Measurements from ENCODE around the gene LITAF.
"Not testable (repeated sequence)": the region's sequence is repeated elsewhere in the genome, so short reads cannot be mapped to it uniquely, and the experiment has no call there.

LITAF gene

GRCh38 chr16:11582157-11582814, 4.4 kb downstream of the LITAF start:
- H3K9me3 Mint-ChIP-seq, result no peaks in the 10 kb centered on the region
- H3K36me3 Mint-ChIP-seq (ENCODE audit: low read depth), result peaks cover 56% of the 10 kb centered on the region
- H3K27me3 Mint-ChIP-seq, result no peaks in the 10 kb centered on the region
- H3K4me3 Mint-ChIP-seq, result peak overlapping the region; percentile 69
- peaks cover 78% of the 10 kb centered on the region for H3K4me1 Mint-ChIP-seq (ENCODE audit: low read depth)
- no peak for DNase-seq
- peak overlapping the region; percentile 92 for H3K27ac Mint-ChIP-seq

- no peaks in the 10 kb centered on the region for H3K9me3 Mint-ChIP-seq
- peak overlapping the region; percentile 69 for H3K4me3 Mint-ChIP-seq
- H3K27ac Mint-ChIP-seq, result peak overlapping the region; percentile 92
- peaks cover 57% of the 10 kb centered on the region for H3K36me3 Mint-ChIP-seq (ENCODE audit: low read depth)
- H3K4me1 Mint-ChIP-seq (ENCODE audit: low read depth), result peaks cover 83% of the 10 kb centered on the region
- no peak for DNase-seq
- no peaks in the 10 kb centered on the region for H3K27me3 Mint-ChIP-seq
These were observed 5.0 kb downstream of the LITAF start for GRCh38 chr16:11581678-11582077.

DNA sequence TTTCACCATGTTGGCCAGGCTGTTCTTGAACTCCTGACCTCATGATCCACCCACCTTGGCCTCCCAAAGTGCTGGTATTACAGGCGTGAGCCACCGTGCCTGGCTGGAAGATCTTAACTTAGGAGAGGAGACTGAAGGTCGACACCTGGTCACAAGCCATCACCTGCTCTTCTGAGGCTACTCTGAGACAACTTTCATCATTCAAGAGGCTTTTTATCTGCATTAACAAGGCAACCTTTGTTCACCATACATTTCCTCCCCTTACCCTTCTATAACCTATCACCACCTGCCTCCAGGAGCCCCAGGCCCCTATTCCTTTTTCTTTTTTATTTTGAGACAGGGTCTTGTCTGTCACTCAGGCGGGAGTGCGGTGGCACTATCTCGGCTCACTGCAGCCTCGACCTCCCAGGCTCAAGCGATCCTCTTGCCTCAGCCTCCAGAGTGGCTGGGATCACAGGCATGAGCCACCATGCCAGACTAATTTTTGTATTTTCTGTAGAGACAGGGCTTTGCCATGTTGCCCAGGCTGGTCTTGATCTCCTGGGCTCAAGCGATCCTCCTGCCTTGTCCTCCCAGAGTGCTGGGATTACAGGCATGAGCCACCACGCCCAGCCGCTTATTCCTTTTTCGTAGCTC, 6.2 kb downstream of the LITAF start:
- H3K4me3 Mint-ChIP-seq, result peak overlapping the region; percentile 30
- peaks cover 54% of the 10 kb centered on the region for H3K36me3 Mint-ChIP-seq (ENCODE audit: low read depth)
- H3K27ac Mint-ChIP-seq, result peak overlapping the region; percentile 87
- no peaks in the 10 kb centered on the region for H3K9me3 Mint-ChIP-seq
- no peaks in the 10 kb centered on the region for H3K27me3 Mint-ChIP-seq
- no peak for DNase-seq
- peaks cover 85% of the 10 kb centered on the region for H3K4me1 Mint-ChIP-seq (ENCODE audit: low read depth)

- H3K4me3 Mint-ChIP-seq, H3K9me3 Mint-ChIP-seq, H3K27me3 Mint-ChIP-seq, DNase-seq: not testable (repeated sequence)
- peak overlapping the region; percentile 22 for H3K27ac Mint-ChIP-seq
- peaks cover 85% of the 10 kb centered on the region for H3K4me1 Mint-ChIP-seq (ENCODE audit: low read depth)
- H3K36me3 Mint-ChIP-seq (ENCODE audit: low read depth), result peaks cover 69% of the 10 kb centered on the region
These were observed 9.4 kb downstream of the LITAF start for GRCh38 chr16:11577290-11577660.

GRCh38 chr16:11576427-11577289, 10.1 kb downstream of the LITAF start:
- no peak overlapping the region for H3K4me3 Mint-ChIP-seq
- H3K9me3 Mint-ChIP-seq, result no peaks in the 10 kb centered on the region
- H3K36me3 Mint-ChIP-seq (ENCODE audit: low read depth), result peaks cover 71% of the 10 kb centered on the region
- H3K27ac Mint-ChIP-seq, result peak overlapping the region; percentile 78
- DNase-seq, result no peak
- H3K27me3 Mint-ChIP-seq, result no peaks in the 10 kb centered on the region
- H3K4me1 Mint-ChIP-seq (ENCODE audit: low read depth), result peaks cover 85% of the 10 kb centered on the region

- no peak for DNase-seq
- H3K27ac Mint-ChIP-seq, result peak overlapping the region; percentile 85
- peaks cover 85% of the 10 kb centered on the region for H3K4me1 Mint-ChIP-seq (ENCODE audit: low read depth)
- H3K36me3 Mint-ChIP-seq (ENCODE audit: low read depth), result peaks cover 74% of the 10 kb centered on the region
- H3K27me3 Mint-ChIP-seq, result no peaks in the 10 kb centered on the region
- H3K4me3 Mint-ChIP-seq, result peak overlapping the region; percentile 28
- H3K9me3 Mint-ChIP-seq, result no peaks in the 10 kb centered on the region
These were observed 11.5 kb downstream of the LITAF start for GRCh38 chr16:11575223-11575589.

DNA sequence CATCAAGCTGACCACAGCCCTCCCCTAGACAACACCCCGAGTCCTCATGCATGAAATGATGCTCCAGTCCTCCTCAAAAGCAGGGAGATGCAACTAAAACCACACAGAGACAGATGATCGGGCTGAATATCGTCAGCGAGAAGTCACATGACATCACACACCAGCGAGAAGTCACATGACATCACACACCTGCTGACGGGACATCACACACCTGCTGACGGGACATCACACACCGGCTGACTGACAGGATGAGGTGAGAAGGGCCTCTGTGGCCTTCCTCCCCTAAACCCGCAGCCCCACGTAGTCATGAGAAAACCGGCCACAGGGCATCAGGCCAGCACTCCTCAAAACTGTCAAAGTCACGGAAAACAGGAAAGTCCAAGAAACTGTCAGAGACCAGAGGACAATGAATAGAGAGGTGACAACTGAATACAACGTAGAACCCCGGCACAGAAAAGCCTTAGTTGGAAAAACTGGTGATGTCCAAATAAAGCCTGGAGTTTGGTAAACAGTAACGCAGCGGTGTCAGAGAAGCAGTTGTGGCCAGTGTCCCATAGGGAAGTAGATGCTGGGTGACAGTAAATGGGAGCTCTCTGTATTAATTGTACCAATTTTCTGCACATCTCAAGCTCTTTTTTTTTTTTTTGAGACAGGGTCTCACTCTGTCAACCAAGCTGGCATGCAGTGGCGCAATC, 14.3 kb downstream of the LITAF start:
- H3K27me3 Mint-ChIP-seq, result no peaks in the 10 kb centered on the region

GRCh38 chr16:11571549-11571948, 15.2 kb downstream of the LITAF start:
- H3K9me3 Mint-ChIP-seq, result no peaks in the 10 kb centered on the region
- peaks cover 69% of the 10 kb centered on the region for H3K4me1 Mint-ChIP-seq (ENCODE audit: low read depth)
- H3K4me3 Mint-ChIP-seq, result no peak overlapping the region
- peaks cover 77% of the 10 kb centered on the region for H3K36me3 Mint-ChIP-seq (ENCODE audit: low read depth)
- DNase-seq, result peak; percentile 20
- H3K27ac Mint-ChIP-seq, result peak overlapping the region; percentile 89
- no peaks in the 10 kb centered on the region for H3K27me3 Mint-ChIP-seq

More for the DNA sequence above, 14.3 kb downstream of the LITAF start:
- no peak overlapping the region for H3K4me3 Mint-ChIP-seq
- no peaks in the 10 kb centered on the region for H3K9me3 Mint-ChIP-seq
- peak overlapping the region; percentile 89 for H3K27ac Mint-ChIP-seq
- H3K4me1 Mint-ChIP-seq (ENCODE audit: low read depth), result peaks cover 71% of the 10 kb centered on the region
- DNase-seq, result peak; percentile 44
- peaks cover 76% of the 10 kb centered on the region for H3K36me3 Mint-ChIP-seq (ENCODE audit: low read depth)

DNA sequence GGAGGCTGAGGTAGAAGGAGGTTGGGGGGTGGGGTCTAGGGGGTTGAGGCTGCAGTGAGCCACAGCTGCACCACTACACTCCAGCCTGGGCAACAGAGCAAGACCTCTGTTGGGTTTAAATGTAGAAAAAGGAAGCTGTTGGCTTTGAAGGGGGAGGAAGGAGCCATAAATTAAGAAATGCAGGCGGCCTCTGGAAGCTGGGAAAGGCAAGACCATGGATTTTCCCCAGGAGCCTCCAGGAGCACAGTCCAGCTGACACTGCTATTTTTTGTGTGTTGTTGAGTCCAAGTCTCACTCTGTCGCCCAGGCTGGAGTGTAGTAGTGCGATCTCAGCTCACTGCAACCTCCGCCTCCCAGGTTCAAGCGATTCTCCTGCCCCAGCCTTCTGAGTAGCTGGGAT, 15.9 kb downstream of the LITAF start:
- Mint-ChIP-seq H3K4me3 (no peak overlapping the region), H3K4me1 (ENCODE audit: low read depth) (peaks cover 75% of the 10 kb centered on the region), H3K36me3 (ENCODE audit: low read depth) (peaks cover 84% of the 10 kb centered on the region), H3K27ac (peak overlapping the region; percentile 89), H3K27me3 (no peaks in the 10 kb centered on the region), H3K9me3 (no peaks in the 10 kb centered on the region)
- DNase-seq, result peak; percentile 20

- Mint-ChIP-seq H3K27ac (peak overlapping the region; percentile 89), H3K36me3 (ENCODE audit: low read depth) (peaks cover 84% of the 10 kb centered on the region), H3K4me3 (no peak overlapping the region), H3K27me3 (no peaks in the 10 kb centered on the region), H3K4me1 (ENCODE audit: low read depth) (peaks cover 73% of the 10 kb centered on the region), H3K9me3 (no peaks in the 10 kb centered on the region)
- DNase-seq, result peak; percentile 21
These were observed 16.5 kb downstream of the LITAF start for GRCh38 chr16:11570258-11570657.

GRCh38 chr16:11566398-11566797, 20.3 kb downstream of the LITAF start:
- peaks cover 63% of the 10 kb centered on the region for H3K36me3 Mint-ChIP-seq (ENCODE audit: low read depth)
- peak; percentile 24 for DNase-seq
- H3K9me3 Mint-ChIP-seq, result no peaks in the 10 kb centered on the region
- H3K27ac Mint-ChIP-seq, result peak overlapping the region; percentile 11
- H3K4me3 Mint-ChIP-seq, result no peak overlapping the region
- no peaks in the 10 kb centered on the region for H3K27me3 Mint-ChIP-seq
- H3K4me1 Mint-ChIP-seq (ENCODE audit: low read depth), result peaks cover 70% of the 10 kb centered on the region

GRCh38 chr16:11565665-11566064, 21.1 kb downstream of the LITAF start:
- no peaks in the 10 kb centered on the region for H3K9me3 Mint-ChIP-seq
- H3K4me3 Mint-ChIP-seq, result no peak overlapping the region
- DNase-seq, result peak; percentile 26
- peaks cover 72% of the 10 kb centered on the region for H3K4me1 Mint-ChIP-seq (ENCODE audit: low read depth)
- H3K27ac Mint-ChIP-seq, result peak overlapping the region; percentile 11
- H3K27me3 Mint-ChIP-seq, result no peaks in the 10 kb centered on the region
- H3K36me3 Mint-ChIP-seq (ENCODE audit: low read depth), result peaks cover 61% of the 10 kb centered on the region

DNA sequence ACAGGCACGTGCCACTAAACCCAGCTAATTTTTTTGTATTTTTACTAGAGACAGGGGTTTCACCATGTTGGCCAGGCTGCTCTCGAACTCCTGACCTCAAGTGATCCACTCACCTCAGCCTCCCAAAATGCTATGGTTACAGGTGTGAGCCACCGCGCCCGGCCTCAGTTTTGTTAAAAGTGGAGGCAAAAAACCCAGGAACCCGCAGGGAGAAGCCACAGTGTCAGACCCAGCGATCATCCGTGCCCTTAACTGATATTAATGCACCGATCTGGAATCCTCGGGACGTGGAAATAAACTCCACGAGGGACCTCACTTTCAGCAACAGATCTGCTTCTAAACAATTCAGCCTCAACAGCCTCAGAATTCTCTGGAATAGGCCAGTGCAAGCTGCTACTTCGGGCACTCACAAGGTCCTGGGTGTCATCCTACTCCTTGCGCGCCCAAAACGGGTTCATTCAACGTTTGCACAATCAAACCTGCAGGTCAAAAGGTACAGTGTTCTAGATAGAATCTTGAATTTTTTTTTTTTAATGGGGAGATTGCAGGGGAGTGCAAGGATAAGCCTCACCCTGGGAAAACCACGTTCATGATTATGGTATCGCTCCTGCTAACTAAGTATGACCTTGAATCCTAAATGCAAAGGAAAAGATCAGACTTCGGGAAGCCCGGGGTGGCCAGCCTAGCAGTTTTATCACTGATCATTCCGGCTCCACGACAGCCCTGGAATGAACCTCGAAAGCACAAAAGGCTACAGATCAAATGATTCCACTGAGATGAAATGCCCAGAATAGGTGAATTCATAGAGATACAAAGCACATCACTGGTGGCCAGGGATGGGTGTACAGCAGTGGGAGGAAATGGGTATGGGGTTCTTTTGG, 22.4 kb downstream of the LITAF start:
- Mint-ChIP-seq H3K4me1 (ENCODE audit: low read depth) (peaks cover 72% of the 10 kb centered on the region), H3K4me3 (no peak overlapping the region), H3K36me3 (ENCODE audit: low read depth) (peaks cover 48% of the 10 kb centered on the region), H3K27me3 (no peaks in the 10 kb centered on the region), H3K27ac (peak overlapping the region; percentile 91), H3K9me3 (no peaks in the 10 kb centered on the region)
- DNase-seq, result no peak
